HG03520 (cell line): Measurements from ENCODE around the gene CDH22.

Source experiments
- ATAC-seq: cut with Tn5 transposase; IDR thresholded peaks from one replicate; pipeline ENCODE4 v1.9.1; 2021; ENCODE audit warnings: mild to moderate bottlenecking, moderate library complexity; ENCODE audit not compliant: unreplicated experiment

Gene CDH22

DNA sequence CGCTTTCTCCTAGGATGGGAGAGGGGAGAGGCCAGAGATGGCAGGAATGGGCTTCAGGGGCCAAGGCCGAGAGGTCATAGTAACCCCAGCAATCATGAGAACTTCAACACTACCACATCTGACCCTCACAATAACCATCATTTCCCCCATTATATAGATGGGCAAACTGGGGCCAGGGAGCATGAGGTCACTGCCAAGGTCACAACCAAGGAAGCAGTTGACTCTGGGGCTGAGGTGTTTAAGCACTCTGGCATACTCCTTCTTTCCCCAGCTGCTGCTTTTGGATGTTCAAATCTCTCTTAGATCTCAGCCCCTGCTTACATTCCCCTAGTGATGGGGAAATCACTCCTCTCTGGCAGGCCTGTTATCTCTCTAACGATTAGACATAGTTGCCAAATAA, 39.6 kb downstream of the CDH22 start:
- no peak for ATAC-seq

GRCh38 chr20:46268131-46268614, 40.1 kb downstream of the CDH22 start:
- no peak for ATAC-seq

DNA sequence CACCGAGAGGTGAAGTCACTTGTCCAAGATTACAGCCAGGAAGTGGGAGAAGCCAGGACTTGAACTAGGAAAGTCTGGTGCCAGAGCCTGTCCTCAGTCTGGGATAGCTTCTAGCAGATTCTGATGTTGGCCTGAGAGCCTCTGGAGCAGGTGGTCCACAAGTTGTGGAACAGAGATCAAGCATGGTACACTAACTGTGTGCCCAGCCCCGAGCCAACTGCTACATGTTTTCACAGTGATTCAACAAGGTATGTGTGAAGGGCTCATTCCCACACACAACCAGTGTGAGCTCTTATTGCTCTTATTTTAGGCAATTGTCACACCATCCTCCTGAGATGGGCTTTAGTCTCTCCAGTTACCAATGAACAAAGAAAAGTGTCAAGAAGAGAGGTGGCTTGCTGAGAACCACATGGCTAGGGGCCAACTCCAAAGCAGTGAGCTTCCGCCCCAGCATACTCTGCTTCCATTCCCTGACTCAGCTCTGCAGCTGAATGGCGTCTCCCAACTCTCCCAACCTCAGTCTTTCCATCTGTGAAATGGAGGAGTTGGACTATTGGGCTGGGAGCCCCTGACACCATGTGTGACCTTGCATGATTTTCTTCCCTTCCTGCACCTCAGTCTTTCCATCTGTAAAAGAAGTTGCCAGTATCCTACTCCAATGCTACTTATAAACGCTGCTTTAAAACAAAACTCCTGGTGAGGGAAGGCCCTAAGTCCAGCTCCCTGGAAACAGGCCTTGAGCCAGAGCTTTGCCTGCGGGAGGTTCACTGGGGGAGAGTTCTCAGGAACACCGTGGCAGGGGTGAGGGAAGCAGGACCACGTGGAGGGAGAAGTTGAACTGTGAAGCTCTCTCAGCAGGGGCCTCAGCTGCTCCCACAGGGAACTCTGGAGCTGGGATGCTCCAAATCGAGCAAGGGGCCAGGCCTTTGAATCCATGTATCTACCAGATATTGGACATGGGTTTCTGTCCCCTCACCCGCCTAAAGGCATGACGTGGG, 40.9 kb downstream of the CDH22 start:
- no peak for ATAC-seq

GRCh38 chr20:46265539-46265938, 42.8 kb downstream of the CDH22 start:
- no peak for ATAC-seq

DNA sequence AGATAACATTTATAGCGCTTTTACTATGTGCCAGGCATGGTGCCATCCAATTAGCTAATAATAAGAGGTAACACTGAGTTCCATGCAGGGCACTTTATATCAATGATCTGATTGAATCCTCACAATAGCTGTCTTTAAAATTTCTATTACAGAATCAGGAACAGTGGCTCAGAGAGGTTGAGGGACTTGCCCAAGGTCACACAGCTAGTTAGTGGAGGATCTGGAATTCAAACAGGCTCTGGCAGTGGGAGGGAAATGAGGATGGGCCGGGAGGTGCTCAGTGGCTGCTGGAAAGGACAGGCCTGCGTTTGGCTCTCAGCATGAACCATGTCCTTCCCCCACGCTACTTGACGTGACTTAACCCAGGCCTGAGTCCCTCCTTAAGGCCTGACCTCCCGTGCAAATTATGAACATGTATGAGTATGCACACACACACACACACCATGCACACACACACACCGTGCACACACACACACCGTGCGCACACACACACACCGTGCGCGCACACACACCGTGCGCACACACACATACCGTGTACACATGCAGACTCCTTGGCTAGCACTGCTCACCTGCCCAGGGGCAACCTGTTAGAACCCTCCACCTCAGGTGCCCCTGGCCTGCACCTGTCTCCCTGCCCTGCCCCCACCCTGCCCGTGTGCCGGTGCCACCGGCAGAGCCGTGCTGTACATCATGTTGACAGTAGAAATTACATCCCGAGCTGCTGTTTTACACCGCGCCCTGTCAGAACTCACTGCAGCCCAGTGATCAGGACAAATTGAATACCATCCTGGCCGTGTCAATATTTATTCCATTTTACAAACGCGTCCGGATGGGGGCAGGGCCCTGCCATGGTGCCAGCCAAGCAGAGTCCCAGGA, 43.7 kb downstream of the CDH22 start:
- ATAC-seq, result no peak

DNA sequence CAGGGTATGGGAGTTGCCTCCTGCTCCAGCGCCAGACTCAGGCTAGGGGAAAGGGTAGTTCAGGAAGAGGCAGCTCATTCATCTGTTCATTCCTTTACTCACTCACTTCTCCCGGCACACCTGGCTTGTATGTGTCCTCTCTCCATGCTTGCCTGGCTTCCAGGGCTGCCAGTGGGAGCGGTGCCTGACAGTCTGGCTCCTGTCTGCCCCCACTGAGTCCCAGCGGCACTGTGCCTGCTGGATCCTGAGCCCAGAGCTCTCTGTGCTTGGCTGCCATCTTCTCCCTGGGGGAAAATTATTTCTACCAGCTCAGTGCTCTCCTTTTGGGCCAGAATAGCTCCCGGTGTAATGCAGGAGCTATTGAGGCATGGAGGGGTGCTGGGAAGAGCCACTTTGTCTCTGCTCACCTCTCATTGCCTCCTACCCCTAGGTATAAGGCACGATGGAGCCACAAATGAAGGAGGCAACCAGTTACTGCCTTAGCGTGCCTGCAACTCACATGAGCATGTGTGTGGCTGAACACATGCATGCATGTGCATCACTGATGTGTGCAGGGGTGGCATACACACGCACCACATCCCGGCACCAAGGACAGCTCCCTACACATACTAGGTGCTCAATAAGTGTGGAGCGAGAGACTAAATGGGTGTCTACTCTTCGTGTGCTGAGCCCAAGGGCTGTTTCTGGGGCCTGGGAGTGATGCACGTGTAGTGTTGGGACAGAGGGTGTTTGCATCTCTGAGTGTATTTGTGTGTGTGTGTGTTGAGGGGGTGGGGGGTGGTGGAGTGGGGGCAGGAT, 46.6 kb downstream of the CDH22 start:
- ATAC-seq, result no peak

GRCh38 chr20:46260936-46261454, 47.3 kb downstream of the CDH22 start:
- no peak for ATAC-seq

DNA sequence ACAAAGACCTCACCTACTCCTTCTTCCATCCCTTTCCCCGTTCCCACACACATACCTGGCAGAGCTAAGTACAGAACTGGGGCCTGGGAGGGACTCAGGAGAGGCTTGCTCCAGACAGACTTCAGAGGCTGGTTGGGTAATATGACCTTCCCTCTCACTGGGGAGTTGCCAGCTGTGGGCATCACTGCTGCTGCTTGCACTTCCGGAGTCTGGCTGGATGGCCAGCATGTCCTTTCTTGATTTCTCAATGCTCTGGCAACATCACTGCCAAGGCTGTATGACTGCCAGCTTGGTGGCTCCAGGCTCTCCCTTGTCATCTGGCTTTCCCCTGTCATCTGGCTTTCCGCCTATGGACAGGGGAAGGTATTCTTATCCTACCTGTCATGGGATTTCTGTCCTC, 47.8 kb downstream of the CDH22 start:
- ATAC-seq, result no peak

DNA sequence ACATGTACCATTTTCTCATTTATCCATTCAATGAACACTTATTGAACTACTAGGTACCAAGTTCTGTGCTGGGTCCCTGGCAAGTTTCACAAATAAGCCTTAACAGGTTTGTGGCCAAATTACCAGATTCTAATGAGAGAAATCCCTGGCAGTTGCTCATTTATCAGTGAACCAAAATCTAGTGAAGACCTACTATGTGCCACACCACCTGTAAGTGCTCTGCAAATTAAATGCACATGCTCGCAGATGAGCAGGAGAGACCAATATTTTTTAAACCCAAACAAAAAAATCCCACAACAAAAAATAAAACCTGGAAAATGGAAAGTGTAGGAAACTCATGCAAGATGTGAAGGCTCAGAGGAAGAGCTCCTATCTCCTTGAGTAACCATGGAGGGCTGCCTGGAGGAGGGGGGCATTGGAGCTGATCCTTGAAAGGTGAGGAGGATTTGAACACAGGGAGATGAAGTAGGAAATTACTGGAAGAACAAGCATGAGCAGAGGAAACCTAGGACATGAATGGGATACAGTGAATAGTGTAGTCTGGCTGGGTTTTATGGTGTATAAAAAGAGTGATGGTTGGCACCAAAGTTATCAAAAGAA, 48.9 kb downstream of the CDH22 start:
- no peak for ATAC-seq

DNA sequence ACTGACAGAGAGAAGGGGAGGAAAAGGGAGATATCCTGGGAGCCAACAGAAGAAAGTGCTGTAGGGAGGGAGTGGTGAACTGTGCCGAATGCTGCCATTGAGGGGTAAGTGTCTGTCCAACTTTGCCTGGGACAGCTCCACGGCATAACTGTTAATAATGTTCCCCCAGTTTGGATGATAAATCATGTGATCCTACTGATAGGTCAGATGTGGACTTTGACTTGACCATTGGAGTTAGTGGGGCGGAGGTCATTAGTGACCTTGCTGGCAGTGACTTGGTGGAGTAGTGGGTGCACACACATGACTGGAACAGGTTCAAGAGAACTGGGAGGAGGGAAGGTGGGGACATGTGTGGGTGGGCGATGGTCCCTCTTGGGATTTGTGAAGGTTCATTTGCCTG, 50.4 kb downstream of the CDH22 start:
- no peak for ATAC-seq

DNA sequence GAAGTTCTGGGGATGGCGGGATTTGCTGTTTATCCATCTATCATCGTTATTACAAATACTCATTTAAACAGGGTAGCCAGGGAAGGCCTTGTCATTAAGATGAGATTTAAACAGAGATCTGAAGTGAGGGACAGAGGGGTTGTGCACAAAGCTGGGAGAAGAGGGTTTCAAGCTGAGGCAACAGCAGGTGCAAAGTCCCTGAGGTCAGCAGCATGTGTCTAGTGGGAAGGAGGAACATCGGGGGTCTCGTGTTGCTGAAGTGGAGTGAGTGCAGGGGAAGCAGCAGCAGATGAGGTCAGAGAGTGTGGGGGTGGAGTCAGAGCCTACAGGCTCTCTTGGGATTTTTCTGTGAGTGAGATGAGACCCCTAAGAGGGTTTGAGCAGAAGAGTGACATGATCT, 52.0 kb downstream of the CDH22 start:
- ATAC-seq, result no peak

DNA sequence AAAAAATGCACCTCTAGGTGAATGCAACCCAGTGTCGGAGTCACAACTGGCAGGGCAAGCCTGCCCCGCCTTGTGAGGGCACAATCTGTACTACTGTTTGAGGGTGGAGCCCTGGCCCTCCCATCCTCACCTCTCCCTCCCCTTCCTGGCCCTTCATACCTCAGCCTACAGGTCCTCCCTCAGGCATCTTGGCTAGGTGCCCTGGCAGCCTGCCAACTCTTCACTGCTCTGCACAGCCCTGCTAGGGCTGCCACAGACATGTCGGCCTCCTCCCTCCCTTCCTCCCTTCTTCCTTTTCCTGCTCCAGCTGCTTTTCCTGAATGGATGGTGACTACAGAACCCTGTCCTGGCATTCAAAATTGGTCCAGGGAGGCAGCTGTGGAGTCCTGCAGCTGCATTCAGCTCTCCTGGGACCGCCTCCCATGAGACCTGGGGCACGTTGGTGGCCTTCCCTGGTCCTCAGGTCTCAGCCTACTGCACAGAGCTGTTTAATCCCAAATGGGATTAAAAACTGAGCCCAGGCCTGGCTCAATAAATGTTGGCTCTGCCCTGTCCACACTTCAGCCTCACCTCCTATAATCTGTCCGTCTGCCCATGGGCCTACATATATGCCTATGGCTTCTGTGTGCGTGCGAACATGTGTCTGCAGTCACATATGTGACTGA, 52.7 kb downstream of the CDH22 start:
- ATAC-seq, result no peak

DNA sequence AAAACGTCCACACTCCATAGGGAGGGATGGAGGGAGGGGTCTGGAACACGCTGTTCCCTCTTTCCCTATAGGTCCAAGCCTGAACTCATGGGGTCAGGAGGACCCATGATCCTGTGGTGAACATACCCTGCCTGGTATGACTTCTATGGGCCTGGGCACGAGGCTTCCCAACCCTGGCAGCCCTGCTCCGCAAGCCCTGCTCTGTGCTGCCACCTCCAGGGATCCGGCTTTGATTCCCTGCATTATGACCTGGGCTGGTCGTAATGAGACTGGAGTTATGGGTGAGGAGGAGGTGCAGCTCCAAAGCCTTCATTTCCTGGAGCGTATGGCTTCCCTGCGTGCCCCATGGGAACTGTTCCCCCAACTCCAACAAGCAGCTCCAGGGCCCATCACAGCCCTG, 54.9 kb downstream of the CDH22 start:
- no peak for ATAC-seq

- no peak for ATAC-seq
These were observed 55.8 kb downstream of the CDH22 start for GRCh38 chr20:46252352-46253091.

GRCh38 chr20:46251211-46251673, 57.1 kb downstream of the CDH22 start:
- ATAC-seq, result no peak

DNA sequence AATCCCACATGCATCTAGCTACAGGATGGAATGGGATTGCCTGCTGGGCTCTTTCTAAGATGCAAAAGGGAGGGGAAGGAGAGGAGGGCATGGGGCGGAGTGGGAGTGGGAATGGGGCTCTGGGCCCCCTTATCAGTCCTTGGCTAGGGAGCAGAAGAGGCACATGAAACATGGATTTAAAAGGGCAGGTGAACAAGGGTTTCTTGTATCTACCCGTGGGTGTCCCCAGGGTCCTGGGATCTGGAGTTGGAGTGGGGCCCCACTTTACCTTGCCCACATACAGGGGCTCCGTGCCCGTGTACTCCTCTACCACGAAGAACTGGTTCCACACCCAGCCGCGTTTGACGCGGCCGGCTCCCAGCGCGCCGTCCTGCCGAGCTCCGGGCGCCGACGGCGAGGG, 57.5 kb downstream of the CDH22 start:
- ATAC-seq, result no peak

DNA sequence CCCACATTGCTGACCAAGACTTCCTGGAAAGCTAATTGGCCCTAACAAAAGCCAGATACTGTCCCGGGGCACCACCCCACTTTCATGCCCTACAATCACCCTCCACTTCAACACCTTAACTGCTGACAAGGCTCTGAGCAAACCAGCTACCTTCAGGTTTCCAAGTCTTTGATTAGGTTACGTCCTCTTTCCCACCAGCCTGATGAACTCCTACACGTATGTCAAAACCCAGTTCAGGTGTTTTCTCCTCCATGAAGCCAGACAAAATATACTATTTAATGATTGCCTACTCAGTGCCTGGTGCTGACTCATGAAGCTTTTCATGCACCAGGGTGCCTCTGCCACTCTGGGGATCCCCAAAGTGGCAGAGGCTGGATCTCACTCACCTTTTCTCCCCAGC, 58.6 kb downstream of the CDH22 start:
- ATAC-seq, result no peak

DNA sequence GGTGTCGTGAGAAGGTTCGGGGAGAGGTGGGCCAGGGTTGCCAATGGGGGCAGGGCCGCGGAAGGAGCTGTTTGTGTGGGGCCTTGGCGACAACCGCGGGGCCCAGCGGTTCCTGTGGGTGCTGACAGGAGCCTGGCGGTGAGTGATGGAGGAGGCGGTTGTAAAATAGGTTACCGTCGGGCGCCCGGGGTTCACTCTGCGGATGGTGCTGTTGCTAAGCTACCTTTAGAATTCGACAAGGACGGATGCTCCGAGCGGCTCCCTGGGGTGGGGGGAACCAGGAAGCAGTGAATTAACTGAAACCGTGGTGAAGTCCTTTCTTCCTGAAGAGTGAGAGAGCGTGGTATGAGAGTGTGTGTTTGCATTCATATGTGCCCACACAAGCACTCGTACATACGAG, 61.7 kb downstream of the CDH22 start:
- ATAC-seq, result no peak
